ENCODE data around the gene MYLK.

DNA sequence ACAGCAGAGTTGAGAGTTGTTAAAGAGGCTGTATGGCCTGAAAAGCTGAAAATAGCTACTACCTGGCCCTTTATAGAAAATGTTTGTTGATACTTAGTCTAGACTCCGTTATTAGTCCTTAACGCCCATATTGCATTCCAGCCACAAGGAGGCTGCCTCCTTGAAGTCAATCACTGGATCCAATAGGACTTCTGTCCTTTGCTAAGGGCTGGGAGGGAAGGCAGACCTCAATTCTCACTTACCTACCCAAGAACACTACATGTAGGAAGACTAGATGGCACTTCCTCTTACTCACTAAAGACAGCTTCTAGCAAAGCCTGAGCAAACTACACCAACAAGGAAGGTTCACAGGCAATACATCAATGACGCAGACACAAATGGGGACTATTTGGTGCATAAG is 159.8 kb downstream of the MYLK start:
- TF ChIP-seq ZNF239 (CRISPR knock-in tag; IDR thresholded peaks at IDR 0.05) (no peak), ZSCAN29 (IDR thresholded peaks at IDR 0.05) (no peak), EGR1 (conservative IDR thresholded peaks at IDR 0.05) (no peak), POLR2A (conservative IDR thresholded peaks at IDR 0.05) (no peak), MTA2 (IDR thresholded peaks at IDR 0.05; ENCODE audit: low read depth) (no peak)
- TF ChIP-seq, protein P1, sequence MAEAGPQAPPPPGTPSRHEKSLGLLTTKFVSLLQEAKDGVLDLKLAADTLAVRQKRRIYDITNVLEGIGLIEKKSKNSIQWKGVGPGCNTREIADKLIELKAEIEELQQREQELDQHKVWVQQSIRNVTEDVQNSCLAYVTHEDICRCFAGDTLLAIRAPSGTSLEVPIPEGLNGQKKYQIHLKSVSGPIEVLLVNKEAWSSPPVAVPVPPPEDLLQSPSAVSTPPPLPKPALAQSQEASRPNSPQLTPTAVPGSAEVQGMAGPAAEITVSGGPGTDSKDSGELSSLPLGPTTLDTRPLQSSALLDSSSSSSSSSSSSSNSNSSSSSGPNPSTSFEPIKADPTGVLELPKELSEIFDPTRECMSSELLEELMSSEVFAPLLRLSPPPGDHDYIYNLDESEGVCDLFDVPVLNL (CRISPR knock-in tag; IDR thresholded peaks at IDR 0.05; ENCODE audit: low read depth) = no peak

All from K562 (cell line).